ENCODE data around the gene FOXM1.

FOXM1 gene

GRCh38 chr12:2812290-2813213, 64.4 kb downstream of the FOXM1 start, which contains the start of gene ITFG2:
TSS of gene ITFG2 (plus strand) at chr12:2812668. CDS start at chr12:2812761, 93 bp downstream.
- H3K4me3 ChIP-seq (ENCODE audit: control insufficient read depth, low read depth, low read length): peak within 1 kb of the TSS; percentile 95
- TF ChIP-seq CTCF (conservative IDR thresholded peaks at IDR 0.05; ENCODE audit: control insufficient read depth, insufficient read depth, low read depth, low read length): no peak
- peak; percentile 98 for DNase-seq (ENCODE audit: low read depth)

GRCh38 chr12:2811801-2812200, 65.2 kb downstream of the FOXM1 start:
- no peak for TF ChIP-seq CTCF (conservative IDR thresholded peaks at IDR 0.05; ENCODE audit: control insufficient read depth, insufficient read depth, low read depth, low read length)
- DNase-seq (ENCODE audit: low read depth): no peak
- H3K4me3 ChIP-seq (ENCODE audit: control insufficient read depth, low read depth, low read length): peak overlapping the region; percentile 95

Measured in fibroblast of mammary gland (primary cell).